A549 (cell line): Measurements from ENCODE around the gene GDAP2.

Experiments used
- MAFK ChIP-seq: fragments of 450-650 bp; IDR thresholded peaks from 2 replicates; pipeline ENCODE4 v1.6.1; 2014; ENCODE audit not compliant: partially characterized antibody
- MYC ChIP-seq: IDR thresholded peaks from 2 replicates; pipeline ENCODE4 v1.6.1; 2012; ENCODE audit warnings: mild to moderate bottlenecking, inconsistent platforms, low read length, improper control_type of control experiment, borderline replicate concordance
- TF ChIP-seq, protein P1 (sequence below): fragments of >200 bp; sonication (Bioruptor Twin); formaldehyde crosslinking; IDR thresholded peaks from 3 replicates; pipeline ENCODE4 v1.5.1; 2016

DNA sequence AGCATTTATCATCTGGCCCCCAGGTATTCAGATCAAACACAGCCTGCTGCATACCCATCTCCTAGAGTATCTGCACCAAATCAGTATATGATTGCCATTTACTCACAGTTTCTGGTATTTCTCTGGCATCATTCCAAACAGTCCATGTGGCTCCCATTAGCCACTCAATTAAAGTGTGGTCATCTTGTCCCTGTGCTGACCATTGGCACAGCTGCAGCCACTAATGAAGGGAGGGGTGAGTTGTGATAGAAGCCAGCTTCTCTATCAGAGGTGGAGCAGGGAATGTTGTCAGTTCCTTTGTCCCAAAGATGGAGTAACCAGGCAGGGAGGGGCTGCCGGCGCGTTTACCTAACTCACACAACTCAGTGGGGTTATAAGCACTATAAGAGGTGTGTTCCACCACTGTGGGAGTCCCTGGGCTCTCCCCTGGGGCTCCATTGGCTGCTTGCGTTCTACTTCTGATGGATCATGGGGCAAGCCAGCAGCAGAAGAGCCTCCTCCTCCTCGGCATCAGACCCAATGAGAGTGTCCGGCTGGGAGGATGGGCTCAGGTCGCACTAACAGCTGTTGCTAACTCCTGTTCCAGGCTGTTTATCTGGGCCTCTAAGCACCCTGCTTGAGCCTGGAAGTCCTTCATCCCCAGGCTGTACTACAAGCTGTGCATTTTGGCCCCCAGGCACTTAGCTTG is 108.6 kb downstream of the GDAP2 start:
- TF ChIP-seq, protein P1, sequence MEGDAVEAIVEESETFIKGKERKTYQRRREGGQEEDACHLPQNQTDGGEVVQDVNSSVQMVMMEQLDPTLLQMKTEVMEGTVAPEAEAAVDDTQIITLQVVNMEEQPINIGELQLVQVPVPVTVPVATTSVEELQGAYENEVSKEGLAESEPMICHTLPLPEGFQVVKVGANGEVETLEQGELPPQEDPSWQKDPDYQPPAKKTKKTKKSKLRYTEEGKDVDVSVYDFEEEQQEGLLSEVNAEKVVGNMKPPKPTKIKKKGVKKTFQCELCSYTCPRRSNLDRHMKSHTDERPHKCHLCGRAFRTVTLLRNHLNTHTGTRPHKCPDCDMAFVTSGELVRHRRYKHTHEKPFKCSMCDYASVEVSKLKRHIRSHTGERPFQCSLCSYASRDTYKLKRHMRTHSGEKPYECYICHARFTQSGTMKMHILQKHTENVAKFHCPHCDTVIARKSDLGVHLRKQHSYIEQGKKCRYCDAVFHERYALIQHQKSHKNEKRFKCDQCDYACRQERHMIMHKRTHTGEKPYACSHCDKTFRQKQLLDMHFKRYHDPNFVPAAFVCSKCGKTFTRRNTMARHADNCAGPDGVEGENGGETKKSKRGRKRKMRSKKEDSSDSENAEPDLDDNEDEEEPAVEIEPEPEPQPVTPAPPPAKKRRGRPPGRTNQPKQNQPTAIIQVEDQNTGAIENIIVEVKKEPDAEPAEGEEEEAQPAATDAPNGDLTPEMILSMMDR = no peak
- TF ChIP-seq MYC (no peak), MAFK (no peak)
